ENCODE data around the gene HHIP.

DNA sequence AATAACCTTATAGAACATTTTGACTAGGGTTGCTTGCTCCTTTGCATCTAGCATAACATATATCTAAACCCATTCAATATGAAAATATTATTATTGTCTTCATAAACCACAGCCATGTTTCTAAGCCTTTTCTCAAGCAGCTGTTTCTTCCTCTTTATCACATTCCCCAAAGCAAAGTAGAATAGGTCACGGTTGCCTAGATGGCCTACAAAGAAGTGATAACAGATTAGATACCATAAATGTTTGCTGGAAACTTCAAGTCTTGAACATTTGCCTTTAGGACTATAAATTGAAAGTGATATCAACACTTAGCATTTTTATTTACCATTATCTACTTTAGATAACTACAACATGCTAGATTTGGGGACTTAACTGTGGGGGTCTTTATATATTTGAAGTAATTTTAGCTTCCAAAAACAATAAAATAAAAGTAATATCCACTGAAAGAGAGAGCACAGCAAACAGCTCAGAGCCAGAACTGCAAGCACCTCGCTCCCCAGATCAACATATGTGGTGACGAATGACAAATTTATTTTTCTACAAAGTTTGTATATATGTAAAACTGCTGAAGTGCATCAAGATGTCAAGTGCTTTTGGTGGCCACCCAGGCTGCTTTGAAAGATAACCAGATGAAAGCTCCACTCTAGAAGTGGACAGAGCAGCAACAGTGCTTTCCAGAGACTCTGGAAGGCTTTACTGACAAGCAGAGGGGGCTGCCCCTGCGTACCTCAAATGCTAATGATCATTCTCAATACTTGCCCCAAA is 8.0 kb downstream of the HHIP start:
- TF ChIP-seq, protein P1, sequence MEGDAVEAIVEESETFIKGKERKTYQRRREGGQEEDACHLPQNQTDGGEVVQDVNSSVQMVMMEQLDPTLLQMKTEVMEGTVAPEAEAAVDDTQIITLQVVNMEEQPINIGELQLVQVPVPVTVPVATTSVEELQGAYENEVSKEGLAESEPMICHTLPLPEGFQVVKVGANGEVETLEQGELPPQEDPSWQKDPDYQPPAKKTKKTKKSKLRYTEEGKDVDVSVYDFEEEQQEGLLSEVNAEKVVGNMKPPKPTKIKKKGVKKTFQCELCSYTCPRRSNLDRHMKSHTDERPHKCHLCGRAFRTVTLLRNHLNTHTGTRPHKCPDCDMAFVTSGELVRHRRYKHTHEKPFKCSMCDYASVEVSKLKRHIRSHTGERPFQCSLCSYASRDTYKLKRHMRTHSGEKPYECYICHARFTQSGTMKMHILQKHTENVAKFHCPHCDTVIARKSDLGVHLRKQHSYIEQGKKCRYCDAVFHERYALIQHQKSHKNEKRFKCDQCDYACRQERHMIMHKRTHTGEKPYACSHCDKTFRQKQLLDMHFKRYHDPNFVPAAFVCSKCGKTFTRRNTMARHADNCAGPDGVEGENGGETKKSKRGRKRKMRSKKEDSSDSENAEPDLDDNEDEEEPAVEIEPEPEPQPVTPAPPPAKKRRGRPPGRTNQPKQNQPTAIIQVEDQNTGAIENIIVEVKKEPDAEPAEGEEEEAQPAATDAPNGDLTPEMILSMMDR (IDR thresholded peaks at IDR 0.05), result no peak
- no peak for TF ChIP-seq POLR2A (IDR thresholded peaks at IDR 0.05)
- TF ChIP-seq POLR2AphosphoS5 (IDR thresholded peaks at IDR 0.05), result no peak

All from prostate gland (tissue), 2 donors.